A549 (cell line): ENCODE measurements around the gene IFI44L.

Experiments
- CBX8 ChIP-seq: fragments of 200-600 bp; sonication (generic); IDR thresholded peaks from 2 replicates; pipeline ENCODE4 v1.6.1; 2016
- CHD4 ChIP-seq: fragments of 200-600 bp; sonication (generic); IDR thresholded peaks from 2 replicates; pipeline ENCODE4 v1.6.1; 2016; ENCODE audit warnings: antibody characterized with exemption, mild to moderate bottlenecking, borderline replicate concordance
- CTCF ChIP-seq: fragments of >200 bp; sonication (Bioruptor Twin); formaldehyde crosslinking; IDR thresholded peaks from 3 replicates; pipeline ENCODE4 v1.5.1; 2016
- HOXB5 ChIP-seq: fragments of 250-450 bp; sonication (Bioruptor Pico); IDR thresholded peaks from 2 replicates; pipeline ENCODE4 v1.5.0; 2020; ENCODE audit warnings: mild to moderate bottlenecking, moderate library complexity
- JUN ChIP-seq, 2 experiments: fragments of >200 bp; sonication (Bioruptor Twin); formaldehyde crosslinking; IDR thresholded peaks; 2 replicates in 1 of 2; 3 replicates in 1 of 2; pipeline ENCODE4 v1.6.1; 2016 to 2017
- PHF8 ChIP-seq: fragments of 200-600 bp; sonication (generic); IDR thresholded peaks from 2 replicates; pipeline ENCODE4 v1.6.1; 2016; ENCODE audit warnings: low read depth, mild to moderate bottlenecking, antibody characterized with exemption, moderate library complexity, borderline replicate concordance
- POLR2A ChIP-seq: IDR thresholded peaks from 2 replicates; pipeline ENCODE4 v1.6.1; 2012; ENCODE audit warnings: mild to moderate bottlenecking, low read length
- ZSCAN20 ChIP-seq: fragments of 250-450 bp; sonication (Bioruptor Pico); IDR thresholded peaks from 2 replicates; pipeline ENCODE4 v1.8.0; 2022; ENCODE audit warnings: mild to moderate bottlenecking, moderate library complexity

GRCh38 chr1:78599294-78599693 lies 21.0 kb upstream of the IFI44L start:
- TF ChIP-seq CTCF: no peak
- TF ChIP-seq CHD4: no peak
- no peak for TF ChIP-seq POLR2A
- TF ChIP-seq JUN (IDR thresholded peaks at IDR 0.05): no peak
- no peak for TF ChIP-seq CBX8
- no peak for TF ChIP-seq PHF8
- no peak for TF ChIP-seq ZSCAN20
- TF ChIP-seq HOXB5 (CRISPR knock-in tag): no peak
